Muscle layer of duodenum (tissue), 2 donors: Measurements from ENCODE around the gene TMEM151A.

Source experiments
- H3K27ac ChIP-seq: one replicate; pipeline ENCODE4 v1.7.0; 2013; ENCODE audit warnings: mild to moderate bottlenecking, low read length
- H3K27me3 ChIP-seq: one replicate; pipeline ENCODE4 v1.7.0; 2013; ENCODE audit warnings: low read depth, mild to moderate bottlenecking, control low read depth, low read length
- H3K36me3 ChIP-seq, 2 donors: one replicate each; pipeline ENCODE4 v1.7.0; 2013; ENCODE audit warnings: low read length in 2 of 2, control low read depth in 1 of 2, mild to moderate bottlenecking in 1 of 2; ENCODE audit not compliant: insufficient read depth in 2 of 2, control insufficient read depth in 1 of 2
- H3K4me1 ChIP-seq, 2 donors: one replicate each; pipeline ENCODE4 v1.7.0; 2013; ENCODE audit warnings: low read length in 2 of 2, mild to moderate bottlenecking in 2 of 2, control low read depth in 1 of 2, moderate library complexity in 1 of 2; ENCODE audit not compliant: insufficient read depth in 2 of 2, control insufficient read depth in 1 of 2
- H3K4me3 ChIP-seq, 2 donors: one replicate each; pipeline ENCODE4 v1.7.0; 2013; ENCODE audit warnings: low read length in 2 of 2, low read depth in 1 of 2, mild to moderate bottlenecking in 1 of 2
- H3K9me3 ChIP-seq, 2 donors: one replicate each; pipeline ENCODE4 v1.7.0; 2013; ENCODE audit warnings: low read length in 2 of 2, control low read depth in 1 of 2, mild to moderate bottlenecking in 1 of 2; ENCODE audit not compliant: control insufficient read depth in 1 of 2
- donor health status: healthy.

The TMEM151A gene

GRCh38 chr11:66329165-66329673 is 37.5 kb downstream of the TMEM151A start:
- no peak overlapping the region for H3K27ac ChIP-seq
- H3K4me3 ChIP-seq = no peak overlapping the region
- peaks cover 5 to 18% of the 10 kb centered on the region in 2 donors for H3K36me3 ChIP-seq
- H3K27me3 ChIP-seq = no peaks in the 10 kb centered on the region
- no peaks in the 10 kb centered on the region for H3K9me3 ChIP-seq
- peaks cover 11 to 23% of the 10 kb centered on the region in 2 donors for H3K4me1 ChIP-seq

- Histone ChIP-seq H3K4me1 (peaks cover 9 to 31% of the 10 kb centered on the region in 2 donors), H3K27ac (no peak overlapping the region), H3K9me3 (no peaks in the 10 kb centered on the region), H3K4me3 (no peak overlapping the region), H3K27me3 (no peaks in the 10 kb centered on the region), H3K36me3 (peaks cover 5 to 18% of the 10 kb centered on the region in 2 donors)
Observed at GRCh38 chr11:66330931-66331330, 39.2 kb downstream of the TMEM151A start.

- no peak overlapping the region for H3K4me3 ChIP-seq
- H3K36me3 ChIP-seq = peaks cover 5 to 18% of the 10 kb centered on the region in 2 donors
- no peak overlapping the region for H3K27ac ChIP-seq
- H3K4me1 ChIP-seq = peaks cover 13 to 34% of the 10 kb centered on the region in 2 donors
- H3K27me3 ChIP-seq = no peaks in the 10 kb centered on the region
- H3K9me3 ChIP-seq = no peaks in the 10 kb centered on the region
Observed at GRCh38 chr11:66331542-66332370, 40.1 kb downstream of the TMEM151A start.

- H3K27me3 ChIP-seq = no peaks in the 10 kb centered on the region
- H3K36me3 ChIP-seq = peaks cover 5 to 24% of the 10 kb centered on the region in 2 donors
- H3K9me3 ChIP-seq = no peaks in the 10 kb centered on the region
- no peak overlapping the region for H3K27ac ChIP-seq
- peaks cover 15 to 33% of the 10 kb centered on the region in 2 donors for H3K4me1 ChIP-seq
- H3K4me3 ChIP-seq = no peak overlapping the region
Observed at GRCh38 chr11:66332371-66333219, 40.9 kb downstream of the TMEM151A start.

GRCh38 chr11:66333220-66333877 is 41.7 kb downstream of the TMEM151A start:
- H3K4me1 ChIP-seq = peaks cover 10 to 26% of the 10 kb centered on the region in 2 donors
- H3K9me3 ChIP-seq = no peaks in the 10 kb centered on the region
- H3K27me3 ChIP-seq = no peaks in the 10 kb centered on the region
- H3K27ac ChIP-seq = no peak overlapping the region
- H3K4me3 ChIP-seq = no peak overlapping the region
- peaks cover 5 to 27% of the 10 kb centered on the region in 2 donors for H3K36me3 ChIP-seq

DNA sequence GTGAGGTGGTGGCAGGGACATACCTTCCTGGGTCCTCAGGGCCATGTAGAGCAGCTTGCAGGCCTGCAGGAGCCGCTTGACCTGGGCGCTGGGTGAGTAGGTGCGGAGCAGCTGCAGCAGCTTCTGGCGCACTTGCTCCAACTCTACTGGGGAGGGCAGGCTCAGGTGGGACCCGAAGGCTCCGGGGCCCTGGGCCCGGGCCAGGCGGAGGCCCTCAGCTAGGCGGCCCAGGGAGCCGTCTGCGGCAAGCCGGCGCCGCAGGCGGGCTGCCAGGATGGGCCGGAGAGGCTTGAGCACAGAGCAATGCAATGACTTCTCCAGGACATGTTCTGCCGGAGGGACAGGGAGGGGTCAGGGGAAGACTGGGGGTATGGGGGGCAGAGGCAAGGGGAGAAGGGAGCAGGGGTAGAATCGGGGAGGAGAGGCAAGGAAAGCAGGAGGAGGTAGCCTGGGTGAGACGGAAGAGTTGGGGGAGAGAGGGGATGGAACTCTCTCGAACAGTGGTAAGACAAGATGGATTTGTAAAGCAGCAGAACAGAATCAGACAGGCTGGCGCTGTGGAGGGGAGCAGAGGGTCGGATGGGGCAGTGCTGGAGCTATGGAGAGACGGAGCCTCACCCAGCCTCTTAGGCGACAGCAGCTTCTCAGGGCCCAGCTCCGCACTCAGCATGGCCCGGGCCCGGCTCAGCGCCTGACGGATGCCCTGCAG is 42.4 kb downstream of the TMEM151A start:
- no peak overlapping the region for H3K4me3 ChIP-seq
- H3K36me3 ChIP-seq = peaks cover 7 to 34% of the 10 kb centered on the region in 2 donors
- no peaks in the 10 kb centered on the region for H3K27me3 ChIP-seq
- H3K9me3 ChIP-seq = no peaks in the 10 kb centered on the region
- H3K4me1 ChIP-seq = peaks cover 6 to 21% of the 10 kb centered on the region in 2 donors
- no peak overlapping the region for H3K27ac ChIP-seq

DNA sequence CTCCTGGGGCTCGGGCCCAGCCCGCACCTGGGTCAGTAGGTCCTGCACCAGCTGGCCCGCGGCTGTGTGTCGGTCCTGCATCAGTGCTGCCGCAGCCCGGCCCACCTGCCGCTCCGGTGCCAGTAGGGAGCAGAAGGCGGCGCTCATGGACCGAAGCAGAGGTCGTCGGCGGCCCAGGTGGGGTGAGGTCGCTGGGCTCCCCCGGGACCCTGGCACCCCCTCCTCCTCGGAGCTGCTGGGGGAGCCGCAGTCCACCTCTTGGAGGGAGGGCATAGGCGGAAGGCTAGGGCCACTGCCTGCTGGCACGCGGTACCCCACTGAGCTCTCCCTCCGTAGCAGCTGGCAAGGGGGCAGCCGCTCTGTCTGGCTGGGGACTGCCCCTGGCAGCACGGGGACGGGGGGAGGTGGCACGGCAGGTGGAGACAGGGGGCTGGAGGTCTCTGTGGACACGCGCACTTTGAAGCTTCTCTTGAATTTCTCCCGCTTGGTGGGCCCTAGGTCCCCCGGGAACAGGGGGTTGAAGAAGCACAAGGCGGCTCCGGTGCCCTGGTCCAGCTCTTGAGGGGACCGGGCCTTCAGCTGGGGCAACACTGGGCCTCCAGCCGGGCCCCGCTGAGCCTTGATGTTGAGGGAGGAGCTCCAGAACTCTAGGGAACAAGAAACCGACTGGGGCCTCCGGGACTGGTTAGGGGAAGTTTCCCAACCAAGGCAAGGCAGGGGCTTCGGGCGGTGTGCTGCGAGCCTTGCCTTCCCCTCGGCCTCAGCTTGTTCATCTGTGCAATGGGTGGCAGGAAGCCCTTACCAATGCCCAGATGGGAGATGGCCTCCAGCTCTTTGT is 43.1 kb downstream of the TMEM151A start:
- H3K9me3 ChIP-seq = no peaks in the 10 kb centered on the region
- peak overlapping the region; percentile 76 for H3K4me3 ChIP-seq
- H3K27ac ChIP-seq = no peak overlapping the region
- H3K4me1 ChIP-seq = peaks cover 6 to 21% of the 10 kb centered on the region in 2 donors
- no peaks in the 10 kb centered on the region for H3K27me3 ChIP-seq
- H3K36me3 ChIP-seq = peaks cover 15 to 42% of the 10 kb centered on the region in 2 donors

DNA sequence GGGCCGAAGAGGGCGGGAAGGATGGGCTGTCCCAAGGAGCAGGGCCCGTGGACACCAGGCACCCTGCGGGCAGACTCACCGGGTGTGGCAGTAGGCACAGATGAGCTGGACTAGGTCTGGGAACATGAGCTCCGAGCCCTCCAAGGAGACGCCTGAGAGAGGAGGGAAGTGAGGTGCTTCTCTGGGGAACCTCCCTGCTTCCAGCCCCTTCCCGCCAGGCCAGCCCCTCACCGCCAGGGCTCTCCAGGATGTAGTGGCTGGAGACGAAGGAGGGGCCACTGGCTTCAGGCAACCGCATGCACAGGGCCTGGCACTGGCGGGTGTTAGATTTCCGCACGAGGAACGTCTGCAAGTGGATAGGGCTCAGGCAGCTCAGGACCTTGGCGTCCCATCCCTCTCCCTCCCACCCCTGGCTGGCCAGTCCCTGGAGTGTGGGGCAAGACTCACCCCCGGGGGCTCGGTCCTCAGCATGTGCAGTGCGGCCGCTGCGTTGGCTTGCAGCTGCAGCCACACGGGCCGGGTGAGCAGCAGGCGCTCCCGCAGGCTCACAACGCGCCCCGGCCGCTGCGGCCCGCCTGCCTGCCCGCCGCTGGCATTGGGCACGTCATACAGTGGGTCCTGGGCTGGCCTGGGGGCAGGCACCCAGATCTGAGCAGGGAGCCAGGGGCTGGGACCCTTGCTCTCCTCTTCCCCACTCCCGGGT is 44.0 kb downstream of the TMEM151A start:
- Histone ChIP-seq H3K9me3 (no peaks in the 10 kb centered on the region), H3K36me3 (peaks cover 23 to 50% of the 10 kb centered on the region in 2 donors), H3K27me3 (no peaks in the 10 kb centered on the region), H3K27ac (peak overlapping the region; percentile 51), H3K4me1 (peaks cover 6 to 21% of the 10 kb centered on the region in 2 donors), H3K4me3 (peak overlapping the region; percentile 76)

GRCh38 chr11:66336234-66337102 is 44.8 kb downstream of the TMEM151A start, which contains the start of gene RIN1:
RIN1 (minus strand) TSS chr11:66336434; CDS start chr11:66336402, 32 bp downstream.
- peak within 1 kb of the TSS; percentile 76 for H3K4me3 ChIP-seq
- peaks cover 6 to 21% of the 10 kb centered on the region in 2 donors for H3K4me1 ChIP-seq
- H3K36me3 ChIP-seq = peaks cover 31 to 58% of the 10 kb centered on the region in 2 donors

More at GRCh38 chr11:66336234-66337102, 44.8 kb downstream of the TMEM151A start, which contains the start of gene RIN1:
- H3K27me3 ChIP-seq = no peaks in the 10 kb centered on the region
- peak within 1 kb of the TSS; percentile 56 for H3K27ac ChIP-seq
- no peaks in the 10 kb centered on the region for H3K9me3 ChIP-seq
